GM19238 (cell line): Measurements from ENCODE around the gene FAM222A.

Experiments
- DNase-seq: peaks from one replicate; pipeline ENCODE4 v3.0.0; 2011; ENCODE audit warnings: low spot score; ENCODE audit not compliant: insufficient read length

Gene FAM222A

GRCh38 chr12:109758426-109759420 lies 45.1 kb downstream of the FAM222A start:
- no peak for DNase-seq

GRCh38 chr12:109759595-109759994 lies 46.0 kb downstream of the FAM222A start:
- DNase-seq: no peak

GRCh38 chr12:109760031-109760929 lies 46.7 kb downstream of the FAM222A start:
- no peak for DNase-seq

DNA sequence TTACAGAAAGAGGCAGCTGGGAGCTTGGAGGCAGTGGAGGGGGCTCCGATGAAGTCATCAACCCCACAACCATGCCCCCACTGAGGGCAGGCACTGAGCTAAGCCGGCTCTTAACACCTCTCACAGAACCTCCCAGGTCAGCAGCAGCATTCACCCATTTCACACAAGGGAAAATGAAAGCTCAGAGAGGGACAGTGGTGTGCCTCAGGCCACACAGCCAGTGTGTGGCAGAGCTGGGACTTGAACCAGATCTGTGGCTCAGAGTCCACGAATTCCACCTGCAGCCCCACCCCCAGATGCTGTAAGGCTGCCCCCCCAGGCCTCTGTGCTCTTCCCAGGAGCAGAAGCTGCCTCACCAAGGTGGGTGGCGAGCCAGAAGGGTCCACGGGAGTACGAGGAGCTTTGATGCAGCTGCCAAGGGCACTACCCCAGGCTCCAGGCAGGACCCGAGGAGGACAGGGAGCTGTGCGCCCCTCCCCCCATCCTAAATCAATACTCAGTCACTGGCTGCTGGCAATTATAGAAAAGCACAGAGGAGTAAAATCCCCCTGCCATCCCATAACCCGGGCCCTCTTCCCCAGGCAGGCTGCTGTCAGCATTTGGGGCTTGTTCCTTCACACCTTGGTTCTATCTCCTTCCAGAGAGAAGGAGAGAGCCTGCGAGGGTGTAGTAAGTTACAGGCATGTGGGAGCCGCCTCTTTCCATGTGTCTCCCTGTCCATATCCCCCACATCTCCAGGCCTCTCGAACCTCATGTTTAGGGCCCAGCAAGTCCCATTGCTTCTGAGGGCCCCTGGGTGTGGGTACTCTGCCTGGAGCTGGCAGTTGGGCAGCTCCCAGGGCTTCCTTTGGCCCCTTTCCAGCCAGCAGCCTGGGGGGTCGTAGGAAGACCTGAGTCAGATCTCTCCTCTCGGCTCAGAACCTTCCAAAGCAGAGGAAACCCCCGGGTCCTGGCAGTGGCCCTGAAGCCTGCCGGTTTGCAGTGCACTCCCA lies 47.6 kb downstream of the FAM222A start:
- no peak for DNase-seq

GRCh38 chr12:109762071-109762672 lies 48.5 kb downstream of the FAM222A start:
- DNase-seq: no peak

- DNase-seq: no peak
These were observed 49.1 kb downstream of the FAM222A start for GRCh38 chr12:109762673-109763191.

- no peak for DNase-seq
These were observed 49.7 kb downstream of the FAM222A start for GRCh38 chr12:109763201-109763841.

GRCh38 chr12:109764123-109764522 lies 50.5 kb downstream of the FAM222A start:
- DNase-seq: no peak

- no peak for DNase-seq
These were observed 51.3 kb downstream of the FAM222A start for GRCh38 chr12:109764776-109765445.

DNA sequence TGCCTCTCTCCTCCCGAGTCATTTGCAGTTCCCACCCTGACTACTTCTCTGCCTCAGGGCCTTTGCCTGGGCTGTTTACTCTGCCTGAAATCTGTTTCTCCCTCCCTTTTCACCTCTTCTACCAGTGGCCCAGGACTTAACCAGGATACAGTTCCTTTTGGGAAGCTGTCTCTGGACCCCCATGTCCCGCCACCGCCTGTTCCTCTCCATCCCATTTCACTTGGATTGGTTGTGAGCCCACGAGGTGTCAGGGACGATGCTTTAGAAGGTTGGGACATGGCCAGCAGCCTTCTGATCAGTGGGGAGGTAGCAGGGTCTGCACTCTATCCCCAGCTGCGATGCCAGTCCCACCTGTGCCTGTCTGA lies 51.8 kb downstream of the FAM222A start:
- no peak for DNase-seq

GRCh38 chr12:109766251-109766778 lies 52.7 kb downstream of the FAM222A start:
- DNase-seq: no peak

DNA sequence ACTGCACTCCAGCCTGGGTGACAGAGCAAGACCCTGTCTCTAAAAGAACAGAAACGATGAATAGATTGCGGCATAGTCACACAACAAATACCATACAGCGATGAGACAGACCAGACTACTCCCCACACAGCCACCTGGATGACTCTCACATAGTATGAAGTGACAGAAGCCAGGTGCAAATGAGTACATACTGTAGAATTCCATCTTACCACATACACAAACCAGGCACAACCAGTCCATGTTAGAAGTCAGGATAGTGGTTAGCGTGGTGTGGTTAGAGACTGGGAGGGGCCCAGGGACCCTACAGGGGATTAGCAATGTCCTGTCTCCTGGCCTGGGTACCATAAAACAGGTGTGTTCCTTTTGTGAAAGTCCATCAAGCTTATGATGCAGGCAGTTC lies 53.8 kb downstream of the FAM222A start:
- no peak for DNase-seq

- DNase-seq: no peak
These were observed 54.6 kb downstream of the FAM222A start for GRCh38 chr12:109767991-109768900.

DNA sequence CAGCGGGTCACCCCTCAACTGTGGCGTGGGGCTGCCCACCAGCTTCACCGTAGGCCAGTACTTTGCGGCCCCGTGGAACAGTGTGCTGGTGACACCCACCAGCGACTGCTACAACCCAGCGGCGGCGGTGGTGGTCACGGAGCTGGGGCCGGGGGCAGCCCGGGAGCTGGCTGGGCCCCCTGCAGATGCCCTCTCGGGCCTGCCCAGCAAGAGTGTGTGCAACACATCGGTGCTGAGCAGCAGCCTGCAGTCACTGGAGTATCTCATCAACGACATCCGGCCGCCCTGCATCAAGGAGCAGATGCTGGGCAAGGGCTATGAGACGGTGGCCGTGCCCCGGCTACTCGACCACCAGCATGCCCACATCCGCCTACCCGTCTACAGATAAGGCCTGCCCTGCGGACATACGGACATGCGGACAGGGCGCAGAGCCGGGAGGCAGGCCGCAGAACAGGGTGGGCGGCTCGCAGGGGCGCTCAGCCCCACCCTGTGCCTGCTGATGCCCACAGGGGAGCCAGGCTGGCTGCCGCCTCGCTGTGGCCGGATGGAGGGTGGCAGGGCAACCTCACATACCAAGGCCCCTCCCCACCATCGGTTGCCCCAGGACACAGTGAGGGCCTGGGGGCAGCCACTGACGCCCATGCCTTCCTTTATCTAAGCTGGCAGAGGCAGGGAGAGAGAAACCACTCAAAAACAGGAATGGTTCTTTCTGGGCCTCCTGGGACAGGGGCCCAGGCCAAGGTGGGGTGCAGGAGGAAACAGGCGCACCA lies 55.5 kb downstream of the FAM222A start:
- no peak for DNase-seq

DNA sequence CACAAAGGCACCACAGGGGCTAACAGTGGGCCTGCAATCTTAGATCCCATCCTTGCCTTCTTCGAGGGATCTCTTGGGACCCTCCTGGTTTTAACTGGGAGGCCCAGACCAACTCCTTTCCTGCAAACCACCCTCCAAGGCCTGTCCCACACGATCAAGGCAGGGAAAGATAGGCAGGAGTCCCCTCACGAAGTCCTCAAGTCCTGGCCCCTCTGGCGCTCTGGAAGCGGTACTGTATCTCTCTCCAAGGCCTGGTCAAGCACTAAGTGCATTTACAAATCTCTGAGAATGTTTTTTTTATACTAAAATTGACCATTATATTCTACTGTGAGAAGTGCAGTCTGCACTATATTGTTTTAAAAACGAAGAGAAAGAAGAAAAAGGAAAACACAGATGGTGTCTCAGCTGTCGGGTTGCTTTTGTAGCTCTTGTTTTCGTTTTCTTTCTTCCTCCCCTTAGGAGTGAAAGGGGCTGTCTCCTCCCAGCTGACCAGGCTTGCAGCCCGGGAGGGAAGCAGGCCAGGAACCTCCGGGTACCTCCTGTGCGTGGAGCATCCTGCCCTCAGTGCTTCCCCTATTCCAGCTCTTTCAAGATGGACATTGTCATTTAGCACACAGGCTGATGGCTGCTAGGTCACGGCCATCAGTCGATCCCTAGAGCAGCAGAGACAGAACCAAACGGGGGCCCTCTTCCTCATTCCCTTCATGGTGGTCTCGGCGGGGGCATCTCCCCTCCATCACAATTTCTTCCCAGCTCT lies 56.7 kb downstream of the FAM222A start:
- DNase-seq: no peak
